CD4-positive, alpha-beta T cell treated with Interferon alpha-2 for 1 hour (primary cell): ENCODE measurements around the gene TCP10L.
"Not testable (repeated sequence)": the region's sequence is repeated elsewhere in the genome, so short reads cannot be mapped to it uniquely, and the experiment has no call there.

Experiments used
- DNase-seq, 2 donors: peaks; one replicate each; pipeline ENCODE4 v3.0.0-alpha.2; 2020 to 2022

TCP10L gene

GRCh38 chr21:32585970-32586369 is 647 bp upstream of the TCP10L start:
- no peak for DNase-seq

DNA sequence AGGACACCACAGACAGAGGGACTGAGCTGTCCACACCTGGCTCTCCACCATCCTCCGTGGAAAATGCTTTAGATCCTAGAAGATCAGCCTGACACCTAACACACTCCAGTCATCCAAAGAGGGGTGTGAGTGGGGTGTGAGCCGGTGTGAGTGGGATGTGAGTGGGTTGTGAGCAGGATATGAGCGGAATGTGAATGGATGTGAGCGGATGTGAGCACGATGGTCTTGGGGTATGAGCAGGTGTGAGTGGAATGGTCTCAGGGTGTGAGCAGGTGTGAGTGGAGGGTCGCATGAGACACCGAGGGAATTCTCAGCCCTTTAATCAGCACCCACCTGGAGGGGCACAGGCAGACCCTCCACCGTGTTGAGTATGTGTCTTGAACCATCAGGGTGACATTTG is 851 bp downstream of the TCP10L start:
- DNase-seq, result no peak

DNA sequence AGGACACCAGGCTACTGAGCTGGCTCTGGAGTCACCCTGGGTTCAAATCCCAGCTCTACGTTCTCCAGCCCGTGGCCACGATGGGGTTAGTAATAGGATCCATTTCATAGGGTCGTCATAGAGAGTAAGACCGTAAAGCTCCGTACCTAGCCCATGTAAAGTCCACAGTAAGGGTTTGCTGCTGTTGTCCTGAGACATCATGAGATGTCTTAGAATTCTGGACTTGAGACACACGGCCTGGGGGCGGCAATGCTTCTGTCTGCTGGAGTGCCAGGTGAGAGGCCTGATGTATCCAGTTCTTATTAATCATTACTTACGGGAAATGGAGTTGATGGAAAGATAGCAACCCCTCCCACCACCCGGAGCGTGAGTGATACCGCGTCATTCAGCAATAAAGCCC is 3.6 kb downstream of the TCP10L start:
- DNase-seq, result no peak

- DNase-seq, result no peak
These were observed 4.4 kb downstream of the TCP10L start for GRCh38 chr21:32580949-32581348.

DNA sequence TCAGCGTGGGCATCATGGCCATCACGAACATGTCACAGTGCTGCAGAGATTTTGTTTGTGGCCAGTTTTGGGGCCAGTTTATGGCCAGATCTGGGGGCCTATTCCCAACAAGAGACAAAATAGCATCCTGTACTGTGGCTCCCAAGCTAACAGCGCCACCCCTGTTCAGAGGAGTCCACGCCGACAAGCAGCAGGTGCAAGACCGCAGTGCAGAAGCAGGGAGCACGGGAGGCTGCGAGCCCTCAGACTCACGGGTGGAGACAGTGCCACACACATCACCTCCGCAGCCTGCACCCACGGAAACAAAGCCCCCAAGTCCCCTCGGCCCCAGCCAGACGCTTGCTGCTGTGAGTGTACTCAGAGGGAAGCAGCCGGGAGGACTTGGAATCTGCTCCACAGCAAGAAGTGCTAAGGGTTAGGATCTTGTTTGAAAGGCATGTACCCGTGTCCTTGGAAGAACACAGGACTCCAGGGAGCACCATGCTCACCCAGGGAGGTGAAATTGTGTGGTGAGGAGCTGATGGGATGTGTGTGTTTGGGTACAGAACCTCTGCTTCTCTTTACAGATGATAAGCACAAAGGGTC is 7.1 kb downstream of the TCP10L start:
- peak in 1 of 2 donors; percentile 32 for DNase-seq

DNA sequence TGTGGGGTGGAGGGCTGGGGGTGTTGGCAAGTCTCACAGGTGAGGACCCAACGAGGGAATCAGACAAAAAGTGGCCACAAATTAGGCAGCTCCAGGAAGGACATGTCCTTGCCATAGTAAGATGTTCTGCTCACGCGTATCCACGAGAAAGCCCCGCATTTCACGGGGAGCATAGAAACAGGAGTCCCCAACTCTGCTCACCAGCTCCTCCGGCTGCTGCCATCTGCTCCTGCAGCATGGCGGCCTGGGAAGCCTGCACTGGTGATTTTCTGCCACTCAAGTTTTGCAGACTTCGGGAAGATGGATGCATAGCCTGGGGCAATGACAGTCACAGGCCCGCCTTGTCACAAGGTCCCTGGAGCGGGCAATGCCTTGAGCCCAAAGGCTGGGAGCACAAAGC is 9.3 kb downstream of the TCP10L start:
- DNase-seq, result no peak

GRCh38 chr21:32574946-32575925 is 10.1 kb downstream of the TCP10L start:
- no peak for DNase-seq

DNA sequence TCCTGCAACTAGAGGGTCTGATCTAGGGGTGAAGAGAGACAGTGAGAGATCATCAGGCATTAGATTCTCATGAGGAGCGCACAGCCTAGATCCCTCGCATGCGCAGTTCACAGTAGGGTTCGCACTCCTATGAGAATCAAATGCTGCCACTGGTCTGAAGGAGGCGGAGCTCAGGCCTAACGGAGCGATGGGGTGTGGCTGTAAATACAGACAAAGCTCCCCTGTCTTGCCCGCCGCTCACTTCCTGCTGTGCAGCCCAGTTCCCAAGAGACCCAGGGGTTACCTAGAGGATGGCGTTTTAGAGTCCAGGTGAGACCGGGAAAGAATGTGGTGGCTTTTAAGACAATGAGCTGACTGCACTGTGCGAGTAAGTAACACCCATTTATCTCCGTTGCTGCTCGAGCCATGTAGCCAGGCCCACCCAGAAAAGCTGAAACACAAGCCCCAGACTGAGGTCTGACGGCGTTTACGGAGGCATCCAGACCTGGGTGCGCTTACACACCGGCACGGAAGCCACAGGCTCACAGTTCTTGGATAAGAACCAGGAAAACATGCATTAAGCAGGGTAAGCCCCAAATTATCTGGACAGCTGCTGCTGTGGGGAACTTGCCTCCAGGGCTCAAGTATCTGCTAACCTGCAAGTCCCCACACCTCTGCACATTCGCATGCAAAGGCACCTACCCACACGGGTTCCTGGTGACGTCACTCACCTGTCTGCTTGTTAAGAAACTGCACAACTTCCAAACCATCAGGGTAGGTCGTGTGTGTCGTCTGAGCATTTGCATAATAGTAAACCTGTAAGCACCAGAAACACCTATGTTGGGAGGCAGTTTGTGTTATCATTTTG is 12.5 kb downstream of the TCP10L start:
- no peak for DNase-seq

DNA sequence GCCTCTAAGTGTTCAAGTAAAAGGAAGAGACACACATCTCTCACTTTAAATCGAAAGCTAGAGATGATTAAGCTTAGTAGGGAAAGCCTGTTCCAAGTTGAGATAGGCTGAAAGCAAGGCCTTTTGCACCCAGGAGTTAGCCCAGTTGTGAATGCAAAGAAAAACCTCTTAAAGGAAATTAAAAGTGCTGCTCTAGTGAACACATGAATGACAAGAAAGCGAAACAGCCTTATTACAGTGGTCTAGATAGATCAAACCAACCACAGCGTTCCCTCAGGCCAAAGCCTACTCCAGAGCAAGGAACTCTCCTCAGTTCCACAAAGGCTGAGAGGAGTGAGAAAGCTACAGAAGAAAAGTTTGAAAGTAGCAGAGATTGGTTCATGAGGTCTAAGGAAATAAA is 14.9 kb downstream of the TCP10L start:
- DNase-seq, result peak in 1 of 2 donors; percentile 25

- DNase-seq, result peak; percentile 76 to 86
These were observed 15.8 kb downstream of the TCP10L start for GRCh38 chr21:32569261-32570230.

DNA sequence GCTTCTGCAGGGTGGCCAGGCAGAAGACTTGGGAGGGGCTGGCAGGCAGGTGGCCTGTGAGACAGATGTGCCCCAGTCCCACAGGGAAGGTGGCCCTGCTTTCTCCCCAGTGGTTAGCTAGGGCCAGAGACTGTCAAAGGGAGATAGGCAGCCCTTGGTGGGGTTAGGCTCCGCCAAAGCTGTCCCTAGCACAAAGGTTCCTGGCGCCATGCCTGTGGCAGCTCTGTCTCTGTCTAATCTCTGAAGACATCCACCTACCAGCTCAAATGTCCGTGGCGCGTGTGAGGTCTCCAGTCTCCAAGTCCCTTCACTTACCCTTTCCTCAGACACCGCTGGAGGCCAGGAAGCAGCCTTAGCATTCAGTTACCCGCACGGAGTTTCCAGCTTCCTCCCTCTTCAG is 17.7 kb downstream of the TCP10L start:
- DNase-seq, result no peak

- no peak for DNase-seq
These were observed 18.5 kb downstream of the TCP10L start for GRCh38 chr21:32566741-32567389.

DNA sequence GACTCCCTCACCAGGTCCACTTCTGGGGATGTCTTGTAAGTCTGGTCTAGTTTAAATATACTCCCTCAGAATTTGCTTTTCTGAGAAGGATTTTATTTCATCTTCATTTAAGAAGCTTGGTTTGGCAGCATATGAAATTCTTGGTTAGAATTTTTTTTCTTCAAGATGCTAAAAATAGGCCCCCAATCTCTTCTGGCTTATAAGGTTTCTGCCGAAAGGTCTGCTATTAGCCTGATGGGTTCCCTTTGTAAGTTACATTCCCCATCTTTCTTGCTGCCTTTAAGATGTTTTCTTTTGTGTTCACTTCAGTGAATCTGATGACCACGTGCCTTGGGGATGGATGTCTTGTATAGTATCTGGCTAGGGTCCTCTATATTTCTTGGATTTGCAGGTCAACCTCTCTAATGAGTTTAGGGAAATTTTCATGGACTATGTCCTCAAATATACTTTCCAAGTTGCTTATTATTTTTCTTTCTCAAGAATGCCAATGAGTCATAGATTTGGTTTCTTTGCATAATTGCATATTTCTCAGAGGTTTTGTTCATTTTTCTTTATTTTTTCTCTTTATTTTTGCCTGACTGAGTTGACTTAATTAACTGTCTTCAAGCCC is 19.4 kb downstream of the TCP10L start:
- no peak for DNase-seq

GRCh38 chr21:32562915-32563314 is 22.4 kb downstream of the TCP10L start:
- DNase-seq, result peak in 1 of 2 donors; percentile 20

DNA sequence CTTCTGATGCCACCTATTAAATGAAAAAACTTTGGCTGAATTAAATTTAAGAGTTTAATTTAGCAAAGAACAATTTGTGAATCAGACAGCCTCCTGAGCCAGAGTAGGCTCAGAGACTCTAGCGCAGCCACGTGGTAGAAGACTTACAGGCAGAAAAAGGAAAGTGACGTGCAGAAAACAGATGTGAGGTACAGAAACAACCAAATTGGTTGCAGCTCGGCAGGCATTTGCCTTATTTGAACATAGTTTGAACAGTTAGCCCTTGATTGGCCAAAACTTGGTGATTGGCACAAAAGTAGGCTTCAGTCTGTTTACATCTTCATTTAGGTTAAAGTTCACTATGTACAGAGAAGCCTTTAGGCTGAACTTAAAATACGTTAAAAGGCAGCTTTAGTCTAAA is 22.9 kb downstream of the TCP10L start:
- no peak for DNase-seq

DNA sequence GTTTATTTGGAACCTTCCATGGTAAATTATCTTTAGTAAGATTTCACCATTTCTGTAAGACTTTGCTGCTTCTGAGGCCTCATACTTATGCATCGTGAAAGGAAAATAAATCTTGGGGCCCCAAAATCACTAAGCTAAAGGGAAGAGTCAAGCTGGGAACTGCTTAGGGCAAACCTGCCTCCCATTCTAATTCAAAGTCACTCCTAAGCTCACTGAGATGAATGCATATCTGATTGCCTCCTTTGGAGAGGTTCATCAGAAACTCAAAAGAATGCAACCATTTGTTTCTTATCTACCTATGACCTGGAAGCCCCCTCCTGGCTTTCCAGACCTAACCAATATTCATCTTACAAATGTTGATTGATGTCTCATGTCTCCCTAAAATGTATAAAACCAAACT is 23.8 kb downstream of the TCP10L start:
- not testable (repeated sequence) for DNase-seq

DNA sequence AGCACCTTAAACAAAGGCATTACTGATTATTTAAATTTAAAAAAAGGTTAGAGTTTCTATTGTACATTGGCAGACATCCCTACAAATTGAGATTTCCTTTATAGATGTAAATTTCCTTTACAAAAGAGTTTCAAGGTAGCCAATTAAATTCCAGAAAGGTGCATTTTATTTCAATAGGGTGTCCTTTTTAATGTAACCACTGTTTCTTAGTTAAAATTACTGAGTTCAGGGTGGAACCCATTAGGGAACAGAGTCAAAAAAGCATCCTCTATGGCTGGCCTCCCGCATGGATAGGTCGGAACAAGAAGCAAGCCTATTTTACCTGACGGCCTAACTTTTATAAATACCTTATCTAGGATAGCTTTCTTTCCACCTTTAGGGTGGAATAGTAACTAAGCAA is 24.4 kb downstream of the TCP10L start:
- DNase-seq, result no peak

- no peak for DNase-seq
These were observed 26.2 kb downstream of the TCP10L start for GRCh38 chr21:32559006-32559610.

- DNase-seq, result no peak
These were observed 27.2 kb downstream of the TCP10L start for GRCh38 chr21:32558106-32558505.

- DNase-seq, result no peak
These were observed 30.3 kb downstream of the TCP10L start for GRCh38 chr21:32554832-32555638.
